Liver (tissue), 9 donors: ENCODE results near the gene SPHK2. TPM values are rescaled to one million over a fixed set of nuclear protein-coding genes. Genes with fewer than 3 reads are reported as not detected.

Experiments used
- DNase-seq: peaks from one replicate; pipeline ENCODE4 v3.0.0-alpha.2; 2017; ENCODE audit warnings: low spot score
- H3K27ac ChIP-seq, 2 donors: one replicate each; pipeline ENCODE4 v1.7.0; 2013; ENCODE audit warnings: inconsistent platforms in 2 of 2, low read length in 2 of 2, control low read depth in 1 of 2, low read depth in 1 of 2, mild to moderate bottlenecking in 1 of 2
- H3K27me3 ChIP-seq, 4 donors: one replicate each; pipeline versions ENCODE4 v1.6.1 to v1.7.0; 2013; ENCODE audit warnings: low read length in 3 of 4, inconsistent platforms in 1 of 4, mild to moderate bottlenecking in 1 of 4, moderate library complexity in 1 of 4; ENCODE audit not compliant: control insufficient read depth in 4 of 4, insufficient read depth in 4 of 4
- H3K36me3 ChIP-seq, 4 donors: one replicate each; pipeline versions ENCODE4 v1.6.1 to v1.7.0; 2013; ENCODE audit warnings: low read length in 3 of 4, mild to moderate bottlenecking in 3 of 4, low read depth in 1 of 4, moderate library complexity in 1 of 4; ENCODE audit not compliant: control insufficient read depth in 4 of 4, insufficient read depth in 3 of 4
- H3K4me1 ChIP-seq, 4 donors: one replicate each; pipeline versions ENCODE4 v1.6.1 to v1.7.0; 2013; ENCODE audit warnings: low read length in 3 of 4, mild to moderate bottlenecking in 3 of 4, moderate library complexity in 1 of 4; ENCODE audit not compliant: control insufficient read depth in 4 of 4, insufficient read depth in 4 of 4
- H3K4me3 ChIP-seq, 3 donors: one replicate each; pipeline versions ENCODE4 v1.6.1 to v1.7.0; 2013; ENCODE audit warnings: low read length in 3 of 3, control low read depth in 1 of 3, low read depth in 1 of 3, mild to moderate bottlenecking in 1 of 3
- H3K9ac ChIP-seq, 2 donors: one replicate each; pipeline ENCODE4 v1.7.0; 2013; ENCODE audit warnings: low read length in 2 of 2, mild to moderate bottlenecking in 2 of 2, moderate library complexity in 2 of 2, control low read depth in 1 of 2, low read depth in 1 of 2
- H3K9me3 ChIP-seq, 4 donors: one replicate each; pipeline versions ENCODE4 v1.6.1 to v1.7.0; 2013; ENCODE audit warnings: low read length in 3 of 4; ENCODE audit not compliant: control insufficient read depth in 4 of 4
- ATF3 ChIP-seq: IDR thresholded peaks from 2 replicates; pipeline ENCODE4 v1.6.1; 2016; ENCODE audit warnings: antibody characterized with exemption
- CTCF ChIP-seq: fragments of 150-350 bp; IDR thresholded peaks from 2 replicates; pipeline ENCODE4 v1.5.1; 2017; ENCODE audit warnings: improper control_type of control experiment, low read depth, low read length; ENCODE audit not compliant: missing input control
- EGR1 ChIP-seq, 2 donors: IDR thresholded peaks; 2 replicates each; pipeline ENCODE4 v1.6.1; 2016 to 2018; ENCODE audit warnings: antibody characterized with exemption in 2 of 2, low read depth in 2 of 2
- FOXA1 ChIP-seq: IDR thresholded peaks from 2 replicates; pipeline ENCODE4 v1.6.1; 2016; ENCODE audit warnings: antibody characterized with exemption
- FOXA2 ChIP-seq: IDR thresholded peaks from 2 replicates; pipeline ENCODE4 v1.6.1; 2016; ENCODE audit warnings: antibody characterized with exemption
- GABPA ChIP-seq, 2 donors: IDR thresholded peaks in 1 of 2; conservative IDR thresholded peaks in 1 of 2; 2 replicates each; pipeline ENCODE4 v1.6.1; 2016; ENCODE audit warnings: antibody characterized with exemption in 2 of 2, mild to moderate bottlenecking in 1 of 2, moderate library complexity in 1 of 2
- HNF4A ChIP-seq, 2 donors: conservative IDR thresholded peaks; 2 replicates each; pipeline ENCODE4 v1.6.1; 2016; ENCODE audit warnings: antibody characterized with exemption in 2 of 2, mild to moderate bottlenecking in 2 of 2
- HNF4G ChIP-seq: IDR thresholded peaks from 2 replicates; pipeline ENCODE4 v1.6.1; 2016; ENCODE audit warnings: antibody characterized with exemption
- JUND ChIP-seq, 2 donors: IDR thresholded peaks; 2 replicates each; pipeline ENCODE4 v1.6.1; 2016; ENCODE audit warnings: antibody characterized with exemption in 2 of 2
- MAX ChIP-seq: IDR thresholded peaks from 2 replicates; pipeline ENCODE4 v1.6.1; 2016; ENCODE audit warnings: antibody characterized with exemption
- NR2F2 ChIP-seq: IDR thresholded peaks from 2 replicates; pipeline ENCODE4 v1.6.1; 2016; ENCODE audit warnings: antibody characterized with exemption
- RAD21 ChIP-seq, 2 donors: IDR thresholded peaks; 2 replicates each; pipeline ENCODE4 v1.6.1; 2016; ENCODE audit warnings: antibody characterized with exemption in 2 of 2, mild to moderate bottlenecking in 2 of 2
- REST ChIP-seq: IDR thresholded peaks from 2 replicates; pipeline ENCODE4 v1.6.1; 2016; ENCODE audit warnings: antibody characterized with exemption, mild to moderate bottlenecking
- RXRA ChIP-seq, 2 donors: IDR thresholded peaks; 2 replicates each; pipeline ENCODE4 v1.6.1; 2017 to 2018; ENCODE audit warnings: antibody characterized with exemption in 2 of 2, mild to moderate bottlenecking in 1 of 2
- SP1 ChIP-seq: IDR thresholded peaks from 2 replicates; pipeline ENCODE4 v1.6.1; 2018; ENCODE audit warnings: antibody characterized with exemption, mild to moderate bottlenecking
- TAF1 ChIP-seq: conservative IDR thresholded peaks from 2 replicates; pipeline ENCODE4 v1.6.1; 2016; ENCODE audit warnings: antibody characterized with exemption, mild to moderate bottlenecking
- YY1 ChIP-seq: IDR thresholded peaks from 2 replicates; pipeline ENCODE4 v1.6.1; 2016; ENCODE audit warnings: antibody characterized with exemption, mild to moderate bottlenecking
- ZBTB33 ChIP-seq: IDR thresholded peaks from 2 replicates; pipeline ENCODE4 v1.6.1; 2016; ENCODE audit warnings: antibody characterized with exemption
- WGBS: extraction: QIAGEN DNeasy Blood & Tissue Kit; methylation state at CpG from one replicate; pipeline ENCODE4 v1.1.7; 2013; 5-methylcytosine and 5-hydroxymethylcytosine counted together
- polyA plus RNA-seq, 2 donors: library from polyadenylated mRNA; stranded (reverse) in 1 of 2; unstranded in 1 of 2; fragments of 200-250 nt in 1 of 2; fragments of >200 nt in 1 of 2; fragmentation: Nextera tagmentation in 1 of 2; extraction: Ambion mirVana in 1 of 2; gene quantifications; one replicate each; pipeline versions ENCODE4 v1.2.1 to v1.2.3, GENCODE V29; 2013 to 2015
- total RNA-seq, 2 donors: library from RNA; depleted of rRNA; stranded (reverse); fragments of >200 nt; gene quantifications; one replicate each; pipeline ENCODE4 v1.2.3, GENCODE V29; 2014
- donor health status: healthy.
- donor health status: healthy.
- donor health status: healthy.
- donor health status: healthy.
- donor health status: healthy.

The SPHK2 gene
- total and polyA plus RNA-seq, 4 donors, result 9.6 to 17.3 (median 12.3) TPM

GRCh38 chr19:48624067-48624594 lies 4.8 kb downstream of the SPHK2 start:
- Histone ChIP-seq H3K4me1 (peaks cover 10 to 60% (median 45%) of the 10 kb centered on the region in 4 donors), H3K36me3 (no peaks in the 10 kb centered on the region), H3K9ac (peak overlapping the region; percentile 60 to 66), H3K4me3 (peak overlapping the region; percentile 57 to 60 (median 59)), H3K9me3 (no peaks in the 10 kb centered on the region), H3K27ac (peak overlapping the region; percentile 58 to 76), H3K27me3 (no peaks in the 10 kb centered on the region)
- 1% methylated on average over 40 of the region's 40 CpGs for WGBS
- peak; percentile 97 for DNase-seq
- peak; percentile 100 for TF ChIP-seq YY1
- no peak for TF ChIP-seq RAD21 (IDR thresholded peaks at IDR 0.05)
- no peak for TF ChIP-seq FOXA1
- TF ChIP-seq HNF4G, result no peak
- TF ChIP-seq ZBTB33, result peak; percentile 68
- no peak for TF ChIP-seq HNF4A (conservative IDR thresholded peaks at IDR 0.05)
- TF ChIP-seq MAX, result no peak
- no peak for TF ChIP-seq CTCF
- no peak for TF ChIP-seq NR2F2
- no peak for TF ChIP-seq ATF3
- no peak for TF ChIP-seq RXRA (IDR thresholded peaks at IDR 0.05)
- TF ChIP-seq REST, result peak; percentile 30
- no peak for TF ChIP-seq GABPA (IDR thresholded peaks at IDR 0.05 in 1 of 2, conservative IDR thresholded peaks at IDR 0.05 in 1 of 2)
- TF ChIP-seq EGR1 (IDR thresholded peaks at IDR 0.05; ENCODE audit: low read depth in 2 of 2), result no peak
- TF ChIP-seq SP1, result peak; percentile 81
- no peak for TF ChIP-seq TAF1
- no peak for TF ChIP-seq JUND (IDR thresholded peaks at IDR 0.05)
- TF ChIP-seq FOXA2, result no peak
